A549 (cell line): ENCODE measurements around the gene MAGI2. TPM values are rescaled to one million over a fixed set of nuclear protein-coding genes. Genes with fewer than 3 reads are reported as not detected.

Source experiments
- ATAC-seq, 2 experiments: fragments of 200-7000 bp in 1 of 2; fragments of >200 bp in 1 of 2; cut with Nextera tagmentation in 1 of 2; cut with Tn5 transposase in 1 of 2; 3 replicates each; pipeline versions ENCODE4 v1.8.0 to v1.9.1; 2018 to 2020; ENCODE audit warnings: mild to moderate bottlenecking in 1 of 2, moderate library complexity in 1 of 2
- CTCF ChIA-PET: fragments of 300-600 bp; sonication (Branson Sonifier 250); formaldehyde crosslinking; extraction: SDS; loops from one replicate; lab custom pipeline; 2021; ENCODE audit warnings: antibody characterized with exemption, inconsistent platforms; lab: Yijun Ruan, JAX
- POLR2A ChIA-PET: fragments of 350-600 bp; formaldehyde crosslinking; extraction: SDS; loops from one replicate; lab custom pipeline; 2021; ENCODE audit warnings: antibody characterized with exemption, inconsistent platforms; lab: Yijun Ruan, JAX
- DNase-seq, 2 experiments: peaks; one replicate each; pipeline versions ENCODE4 v3.0.0 to v3.0.0-alpha.2; 2011 to 2016; ENCODE audit warnings: low read depth in 1 of 2, low spot score in 1 of 2
- FAIRE-seq: peaks from 2 replicates; lab custom pipeline; 2011; peaks lifted over from hg19 to GRCh38; lab: Jason Lieb, UNC
- H3K27ac ChIP-seq, 2 experiments: fragments of >200 bp; sonication (Bioruptor Twin); formaldehyde crosslinking; 3 replicates each; pipeline ENCODE4 v1.5.1; 2016 to 2017
- H3K4me1 ChIP-seq: fragments of >200 bp; sonication (Bioruptor Twin); formaldehyde crosslinking; 3 replicates; pipeline ENCODE4 v1.6.1; 2016
- H3K4me2 ChIP-seq: fragments of >200 bp; sonication (Bioruptor Twin); formaldehyde crosslinking; 3 replicates; pipeline ENCODE4 v1.6.1; 2016
- H3K4me3 ChIP-seq: fragments of >200 bp; sonication (Bioruptor Twin); formaldehyde crosslinking; 3 replicates; pipeline ENCODE4 v1.5.1; 2016
- H3K9me3 ChIP-seq: fragments of >200 bp; sonication (Bioruptor Twin); formaldehyde crosslinking; 3 replicates; pipeline ENCODE4 v1.6.1; 2016
- BCL3 ChIP-seq: fragments of >200 bp; sonication (Bioruptor Twin); formaldehyde crosslinking; IDR thresholded peaks from 3 replicates; pipeline ENCODE4 v1.6.1; 2016
- CBX2 ChIP-seq: fragments of 200-600 bp; sonication (generic); IDR thresholded peaks from 2 replicates; pipeline ENCODE4 v1.6.1; 2016; ENCODE audit warnings: low read depth, mild to moderate bottlenecking, borderline replicate concordance
- CBX8 ChIP-seq: fragments of 200-600 bp; sonication (generic); IDR thresholded peaks from 2 replicates; pipeline ENCODE4 v1.6.1; 2016
- CEBPB ChIP-seq, 2 experiments: fragments of >200 bp in 1 of 2; sonication (Bioruptor Twin) in 1 of 2; formaldehyde crosslinking in 1 of 2; IDR thresholded peaks; 2 replicates each; pipeline ENCODE4 v1.6.1; 2012 to 2016
- CTCF ChIP-seq: fragments of >200 bp; sonication (Bioruptor Twin); formaldehyde crosslinking; IDR thresholded peaks from 3 replicates; pipeline ENCODE4 v1.5.1; 2016
- E2F6 ChIP-seq: IDR thresholded peaks from 2 replicates; pipeline ENCODE4 v1.6.1; 2012; ENCODE audit warnings: low read depth, borderline replicate concordance
- ELK1 ChIP-seq: fragments of 150-350 bp; IDR thresholded peaks from 2 replicates; pipeline ENCODE4 v1.6.1; 2014; ENCODE audit warnings: low read depth, mild to moderate bottlenecking, low read length
- FOSB ChIP-seq: fragments of 250-450 bp; sonication (Bioruptor Pico); IDR thresholded peaks from 2 replicates; pipeline ENCODE4 v1.5.0; 2020; ENCODE audit warnings: mild to moderate bottlenecking, moderate library complexity
- FOXS1 ChIP-seq: fragments of 250-450 bp; sonication (Bioruptor Pico); IDR thresholded peaks from 2 replicates; pipeline ENCODE4 v1.5.0; 2020; ENCODE audit warnings: mild to moderate bottlenecking, moderate library complexity
- HES2 ChIP-seq: fragments of >200 bp; sonication (Bioruptor Twin); formaldehyde crosslinking; IDR thresholded peaks from 2 replicates; pipeline ENCODE4 v1.6.1; 2016
- HOXA7 ChIP-seq: fragments of 250-450 bp; sonication (Bioruptor Pico); IDR thresholded peaks from 2 replicates; pipeline ENCODE4 v1.5.0; 2020; ENCODE audit warnings: mild to moderate bottlenecking, moderate library complexity
- HOXB13 ChIP-seq: fragments of 250-450 bp; sonication (Bioruptor Pico); IDR thresholded peaks from 2 replicates; pipeline ENCODE4 v1.5.0; 2020; ENCODE audit warnings: low read depth, mild to moderate bottlenecking, moderate library complexity
- KDM1A ChIP-seq: fragments of 200-600 bp; sonication (generic); IDR thresholded peaks from 2 replicates; pipeline ENCODE4 v1.6.1; 2016; ENCODE audit warnings: low read depth, mild to moderate bottlenecking
- MAX ChIP-seq: IDR thresholded peaks from 2 replicates; pipeline ENCODE4 v1.6.1; 2012
- MAZ ChIP-seq: fragments of 150-350 bp; IDR thresholded peaks from 2 replicates; pipeline ENCODE4 v1.6.1; 2014; ENCODE audit warnings: antibody characterized with exemption, low read depth, low read length, borderline replicate concordance
- NFE2L2 ChIP-seq: fragments of 150-350 bp; conservative IDR thresholded peaks from 2 replicates; pipeline ENCODE4 v1.6.1; 2014; ENCODE audit warnings: low read length
- NPAS2 ChIP-seq: fragments of 250-450 bp; sonication (Bioruptor Pico); IDR thresholded peaks from 2 replicates; pipeline ENCODE4 v1.8.0; 2022; ENCODE audit warnings: mild to moderate bottlenecking, moderate library complexity, borderline replicate concordance
- PBX3 ChIP-seq: IDR thresholded peaks from 2 replicates; pipeline ENCODE4 v1.6.1; 2012
- POLR2A ChIP-seq: IDR thresholded peaks from 2 replicates; pipeline ENCODE4 v1.6.1; 2012; ENCODE audit warnings: mild to moderate bottlenecking, low read length
- RARB ChIP-seq: fragments of 250-450 bp; sonication (Bioruptor Pico); IDR thresholded peaks from 2 replicates; pipeline ENCODE4 v1.8.0; 2021; ENCODE audit warnings: mild to moderate bottlenecking, moderate library complexity
- RCOR1 ChIP-seq: fragments of 150-350 bp; IDR thresholded peaks from 2 replicates; pipeline ENCODE4 v1.6.1; 2014; ENCODE audit warnings: antibody characterized with exemption, low read length, low read depth
- RFX5 ChIP-seq: fragments of 450-650 bp; IDR thresholded peaks from 2 replicates; pipeline ENCODE4 v1.7.1; 2014; ENCODE audit warnings: antibody characterized with exemption, mild to moderate bottlenecking, moderate library complexity
- RNF2 ChIP-seq: fragments of 200-600 bp; sonication (generic); IDR thresholded peaks from 2 replicates; pipeline ENCODE4 v1.6.1; 2016; ENCODE audit warnings: low read depth, mild to moderate bottlenecking, antibody characterized with exemption, moderate library complexity, borderline replicate concordance
- SMC3 ChIP-seq: fragments of >200 bp; sonication (Bioruptor Twin); formaldehyde crosslinking; IDR thresholded peaks from 3 replicates; pipeline ENCODE4 v1.6.1; 2018; ENCODE audit warnings: inconsistent platforms
- ZNF302 ChIP-seq: fragments of 250-450 bp; sonication (Bioruptor Pico); IDR thresholded peaks from 2 replicates; pipeline ENCODE4 v1.9.0; 2021; ENCODE audit warnings: inconsistent platforms, mild to moderate bottlenecking, moderate library complexity
- ZSCAN20 ChIP-seq: fragments of 250-450 bp; sonication (Bioruptor Pico); IDR thresholded peaks from 2 replicates; pipeline ENCODE4 v1.8.0; 2022; ENCODE audit warnings: mild to moderate bottlenecking, moderate library complexity
- WGBS: methylation state at CpG from one replicate; pipeline ENCODE4 v1.1.6; 2017; ENCODE audit errors: missing lambda C conversion rate; 5-methylcytosine and 5-hydroxymethylcytosine counted together
- polyA plus RNA-seq, 4 experiments: library from polyadenylated mRNA; depleted of rRNA in 3 of 4; stranded (reverse); fragments of >200 nt; fragmentation: RNase III in 1 of 4; extraction: RNeasy Plus Mini Kit Qiagen cat#74134 plus additional on column Dnase treatment in 1 of 4; gene quantifications; 2 replicates in 3 of 4; 3 replicates in 1 of 4; pipeline ENCODE4 v1.2.3, GENCODE V29; 2011 to 2017

MAGI2 gene
- polyA plus RNA-seq, 2 of the 4 experiments (the other 2 are of a cell fraction): 0.48 to 0.81 TPM

- Histone ChIP-seq H3K27ac (no peak overlapping the region), H3K4me2 (no peak overlapping the region), H3K4me3 (no peak overlapping the region), H3K4me1 (peaks cover 25% of the 10 kb centered on the region), H3K9me3 (no peaks in the 10 kb centered on the region)
- no peak for DNase-seq
- TF ChIP-seq RARB (CRISPR knock-in tag) (no peak), FOXS1 (CRISPR knock-in tag) (no peak), MAX (no peak), SMC3 (no peak), HES2 (no peak), RNF2 (no peak), NFE2L2 (no peak), POLR2A (no peak), CTCF (no peak), ZNF302 (CRISPR knock-in tag) (no peak), ZSCAN20 (CRISPR knock-in tag) (no peak), CBX8 (no peak)
- 91% methylated on average over 1 of the region's 1 CpG for WGBS
- ATAC-seq: no peak
- FAIRE-seq: peak; percentile 46
- CTCF ChIA-PET: interaction anchor here (0.9 to 3.2 kb wide), 3 partner anchors 10 to 15 kb away, joined by 3 to 12 read pairs (median 3); no protein-coding TSS in a partner anchor
- POLR2A ChIA-PET: no interaction called here
Measured at GRCh38 chr7:79296553-79297320, 156.7 kb downstream of the MAGI2 start.

GRCh38 chr7:79293655-79294142 lies 159.8 kb downstream of the MAGI2 start:
- FAIRE-seq (peak; percentile 65), DNase-seq (peak; percentile 71 to 96), ATAC-seq (peak; percentile 99 to 100)
- 0% methylated on average over 7 of the region's 7 CpGs for WGBS
- peak overlapping the region; percentile 39 to 62; a peak in 5 of 6 replicates for H3K27ac ChIP-seq
- H3K9me3 ChIP-seq: no peaks in the 10 kb centered on the region
- CTCF ChIA-PET: interaction anchor here (0.8 to 2.1 kb wide), 3 partner anchors 21 to 754 kb away, joined by 3 to 7 read pairs (median 4); no protein-coding TSS in a partner anchor
- POLR2A ChIA-PET: no interaction called here
- peaks cover 34% of the 10 kb centered on the region for H3K4me1 ChIP-seq
- no peak overlapping the region for H3K4me3 ChIP-seq
- H3K4me2 ChIP-seq: peak overlapping the region; percentile 52
- TF ChIP-seq PBX3: peak; percentile 80
- no peak for TF ChIP-seq CBX2
- TF ChIP-seq CEBPB (IDR thresholded peaks at IDR 0.05): peak in 1 of 2 experiments; percentile 80; a peak in 2 of 4 replicates
- TF ChIP-seq RFX5: no peak
- no peak for TF ChIP-seq HOXA7
- TF ChIP-seq BCL3: no peak
- TF ChIP-seq E2F6: no peak
- no peak for TF ChIP-seq KDM1A
- no peak for TF ChIP-seq ELK1
- TF ChIP-seq RCOR1: no peak
- no peak for TF ChIP-seq NPAS2 (CRISPR knock-in tag)
- no peak for TF ChIP-seq NFE2L2
- TF ChIP-seq FOSB: no peak
- no peak for TF ChIP-seq RARB (CRISPR knock-in tag)
- no peak for TF ChIP-seq MAZ
- TF ChIP-seq HOXB13: no peak
- TF ChIP-seq MAX: peak; percentile 74
